Nephron (organoid): Measurements from ENCODE around the gene PLXNA4.

Experiments
- H3K27ac Mint-ChIP-seq, 3 experiments: 2 replicates each; pipeline ENCODE4 v1.8.0; 2020; ENCODE audit warnings: mixed read lengths in 3 of 3, mild to moderate bottlenecking in 2 of 3, moderate library complexity in 1 of 3
- H3K27me3 Mint-ChIP-seq: 2 replicates; pipeline ENCODE4 v1.8.0; 2021; ENCODE audit warnings: low read depth, mild to moderate bottlenecking, moderate library complexity, mixed read lengths
- H3K36me3 Mint-ChIP-seq: 2 replicates; pipeline ENCODE4 v1.8.0; 2020; ENCODE audit warnings: low read depth, mixed read lengths
- H3K4me1 Mint-ChIP-seq: 2 replicates; pipeline ENCODE4 v1.8.0; 2020; ENCODE audit warnings: mixed read lengths
- H3K4me3 Mint-ChIP-seq, 3 experiments: 2 replicates each; pipeline ENCODE4 v1.8.0; 2020; ENCODE audit warnings: mild to moderate bottlenecking in 3 of 3, mixed read lengths in 3 of 3, moderate library complexity in 2 of 3
- H3K9me3 Mint-ChIP-seq: 2 replicates; pipeline ENCODE4 v1.8.0; 2020; ENCODE audit warnings: mixed read lengths
- TF ChIP-seq, protein P1 (sequence below), 3 experiments: fragments of 200-600 bp; sonication (generic); IDR thresholded peaks; one replicate each; pipeline ENCODE4 v1.5.0; 2021; ENCODE audit warnings: antibody characterized with exemption in 3 of 3; ENCODE audit not compliant: unreplicated experiment in 3 of 3

The PLXNA4 gene, protein sequence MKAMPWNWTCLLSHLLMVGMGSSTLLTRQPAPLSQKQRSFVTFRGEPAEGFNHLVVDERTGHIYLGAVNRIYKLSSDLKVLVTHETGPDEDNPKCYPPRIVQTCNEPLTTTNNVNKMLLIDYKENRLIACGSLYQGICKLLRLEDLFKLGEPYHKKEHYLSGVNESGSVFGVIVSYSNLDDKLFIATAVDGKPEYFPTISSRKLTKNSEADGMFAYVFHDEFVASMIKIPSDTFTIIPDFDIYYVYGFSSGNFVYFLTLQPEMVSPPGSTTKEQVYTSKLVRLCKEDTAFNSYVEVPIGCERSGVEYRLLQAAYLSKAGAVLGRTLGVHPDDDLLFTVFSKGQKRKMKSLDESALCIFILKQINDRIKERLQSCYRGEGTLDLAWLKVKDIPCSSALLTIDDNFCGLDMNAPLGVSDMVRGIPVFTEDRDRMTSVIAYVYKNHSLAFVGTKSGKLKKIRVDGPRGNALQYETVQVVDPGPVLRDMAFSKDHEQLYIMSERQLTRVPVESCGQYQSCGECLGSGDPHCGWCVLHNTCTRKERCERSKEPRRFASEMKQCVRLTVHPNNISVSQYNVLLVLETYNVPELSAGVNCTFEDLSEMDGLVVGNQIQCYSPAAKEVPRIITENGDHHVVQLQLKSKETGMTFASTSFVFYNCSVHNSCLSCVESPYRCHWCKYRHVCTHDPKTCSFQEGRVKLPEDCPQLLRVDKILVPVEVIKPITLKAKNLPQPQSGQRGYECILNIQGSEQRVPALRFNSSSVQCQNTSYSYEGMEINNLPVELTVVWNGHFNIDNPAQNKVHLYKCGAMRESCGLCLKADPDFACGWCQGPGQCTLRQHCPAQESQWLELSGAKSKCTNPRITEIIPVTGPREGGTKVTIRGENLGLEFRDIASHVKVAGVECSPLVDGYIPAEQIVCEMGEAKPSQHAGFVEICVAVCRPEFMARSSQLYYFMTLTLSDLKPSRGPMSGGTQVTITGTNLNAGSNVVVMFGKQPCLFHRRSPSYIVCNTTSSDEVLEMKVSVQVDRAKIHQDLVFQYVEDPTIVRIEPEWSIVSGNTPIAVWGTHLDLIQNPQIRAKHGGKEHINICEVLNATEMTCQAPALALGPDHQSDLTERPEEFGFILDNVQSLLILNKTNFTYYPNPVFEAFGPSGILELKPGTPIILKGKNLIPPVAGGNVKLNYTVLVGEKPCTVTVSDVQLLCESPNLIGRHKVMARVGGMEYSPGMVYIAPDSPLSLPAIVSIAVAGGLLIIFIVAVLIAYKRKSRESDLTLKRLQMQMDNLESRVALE (N-terminal part only)

GRCh38 chr7:132575982-132576720 lies at the start of gene PLXNA4:
TSS of gene PLXNA4 (minus strand) at chr7:132576470. CDS start at chr7:132508693, 67,777 bp downstream.
- Mint-ChIP-seq H3K4me1 (peaks cover 35% of the 10 kb centered on the region), H3K9me3 (no peaks in the 10 kb centered on the region), H3K36me3 (no peaks in the 10 kb centered on the region), H3K4me3 (peak within 1 kb of the TSS; percentile 81 to 90 (median 83)), H3K27ac (no peak within 1 kb of the TSS), H3K27me3 (peaks cover 84% of the 10 kb centered on the region)
- TF ChIP-seq, protein P1, sequence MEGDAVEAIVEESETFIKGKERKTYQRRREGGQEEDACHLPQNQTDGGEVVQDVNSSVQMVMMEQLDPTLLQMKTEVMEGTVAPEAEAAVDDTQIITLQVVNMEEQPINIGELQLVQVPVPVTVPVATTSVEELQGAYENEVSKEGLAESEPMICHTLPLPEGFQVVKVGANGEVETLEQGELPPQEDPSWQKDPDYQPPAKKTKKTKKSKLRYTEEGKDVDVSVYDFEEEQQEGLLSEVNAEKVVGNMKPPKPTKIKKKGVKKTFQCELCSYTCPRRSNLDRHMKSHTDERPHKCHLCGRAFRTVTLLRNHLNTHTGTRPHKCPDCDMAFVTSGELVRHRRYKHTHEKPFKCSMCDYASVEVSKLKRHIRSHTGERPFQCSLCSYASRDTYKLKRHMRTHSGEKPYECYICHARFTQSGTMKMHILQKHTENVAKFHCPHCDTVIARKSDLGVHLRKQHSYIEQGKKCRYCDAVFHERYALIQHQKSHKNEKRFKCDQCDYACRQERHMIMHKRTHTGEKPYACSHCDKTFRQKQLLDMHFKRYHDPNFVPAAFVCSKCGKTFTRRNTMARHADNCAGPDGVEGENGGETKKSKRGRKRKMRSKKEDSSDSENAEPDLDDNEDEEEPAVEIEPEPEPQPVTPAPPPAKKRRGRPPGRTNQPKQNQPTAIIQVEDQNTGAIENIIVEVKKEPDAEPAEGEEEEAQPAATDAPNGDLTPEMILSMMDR (IDR thresholded peaks at IDR 0.05; ENCODE audit: unreplicated experiment in 3 of 3), result peak in 2 of 3 experiments; percentile 10 to 26

DNA sequence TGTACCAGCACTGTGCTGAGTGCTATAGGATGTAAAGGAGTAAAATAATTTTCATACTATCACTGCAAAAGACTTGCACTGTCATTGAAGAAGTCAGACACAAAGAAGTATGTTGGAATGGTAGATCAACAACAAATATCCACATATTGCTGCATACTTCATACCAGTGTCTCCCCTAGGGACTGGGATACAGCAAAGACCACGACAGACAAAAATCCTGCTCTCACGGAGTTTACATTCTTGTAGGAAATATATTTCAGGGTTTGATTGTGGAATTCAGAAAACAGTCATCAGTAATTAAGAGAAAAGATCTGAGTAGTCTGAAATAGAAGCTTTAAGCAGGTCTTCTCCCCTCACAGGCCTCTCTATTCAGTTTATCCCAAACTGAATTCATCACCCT lies 49.4 kb upstream of the PLXNA4 start:
- Mint-ChIP-seq H3K4me3 (no peak overlapping the region), H3K36me3 (no peaks in the 10 kb centered on the region), H3K9me3 (no peaks in the 10 kb centered on the region), H3K27me3 (peaks cover 7% of the 10 kb centered on the region), H3K27ac (no peak overlapping the region), H3K4me1 (no peaks in the 10 kb centered on the region)
- TF ChIP-seq, protein P1 (IDR thresholded peaks at IDR 0.05; ENCODE audit: unreplicated experiment in 3 of 3), result no peak

GRCh38 chr7:132622081-132622480 lies 45.8 kb upstream of the PLXNA4 start:
- TF ChIP-seq, protein P1 (IDR thresholded peaks at IDR 0.05; ENCODE audit: unreplicated experiment in 3 of 3), result no peak
- no peaks in the 10 kb centered on the region for H3K36me3 Mint-ChIP-seq
- no peak overlapping the region for H3K27ac Mint-ChIP-seq
- H3K4me3 Mint-ChIP-seq, result no peak overlapping the region
- H3K9me3 Mint-ChIP-seq, result no peaks in the 10 kb centered on the region
- H3K27me3 Mint-ChIP-seq, result peaks cover 7% of the 10 kb centered on the region
- no peaks in the 10 kb centered on the region for H3K4me1 Mint-ChIP-seq

- TF ChIP-seq, protein P1 (IDR thresholded peaks at IDR 0.05; ENCODE audit: unreplicated experiment in 3 of 3), result no peak
- Mint-ChIP-seq H3K9me3 (no peaks in the 10 kb centered on the region), H3K36me3 (no peaks in the 10 kb centered on the region), H3K27me3 (peaks cover 21% of the 10 kb centered on the region), H3K27ac (no peak overlapping the region), H3K4me1 (peaks cover 1% of the 10 kb centered on the region), H3K4me3 (no peak overlapping the region)
Measured at GRCh38 chr7:132619967-132620366, 43.7 kb upstream of the PLXNA4 start.

DNA sequence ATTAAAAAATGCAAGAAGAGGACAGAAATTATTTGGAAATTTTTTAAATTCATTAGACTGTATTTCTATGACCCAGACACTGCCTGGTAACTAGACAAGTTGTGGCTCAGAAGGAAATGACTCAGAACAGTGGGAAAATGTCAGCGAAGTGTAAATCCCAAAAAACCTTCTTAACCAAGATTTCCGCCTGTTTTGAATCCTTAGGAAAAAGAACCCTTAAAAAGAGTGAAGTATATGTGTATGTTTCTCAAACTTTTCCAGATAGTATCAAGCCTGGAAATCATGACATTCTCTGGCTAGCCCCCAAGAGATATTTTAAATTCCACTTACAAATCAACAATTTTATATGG lies 42.7 kb upstream of the PLXNA4 start:
- Mint-ChIP-seq H3K27me3 (peaks cover 29% of the 10 kb centered on the region), H3K4me1 (peaks cover 11% of the 10 kb centered on the region), H3K4me3 (no peak overlapping the region), H3K36me3 (no peaks in the 10 kb centered on the region), H3K9me3 (no peaks in the 10 kb centered on the region), H3K27ac (no peak overlapping the region)
- TF ChIP-seq, protein P1 (IDR thresholded peaks at IDR 0.05; ENCODE audit: unreplicated experiment in 3 of 3), result no peak
